A549 treated with GW870086 at 1 μM for 4 hours (cell line): ENCODE results near the gene HCK. TPM values are rescaled to one million over a fixed set of nuclear protein-coding genes. Genes with fewer than 3 reads are reported as not detected.

ENCODE experiments used
- total RNA-seq: library from RNA; stranded (reverse); fragments of 200-300 nt; extraction: Qiagen RNA extraction; gene quantifications from 5 replicates; pipeline ENCODE4 v1.2.3, GENCODE V29; 2022; ENCODE audit warnings: low read depth

Gene HCK
- total RNA-seq = 0.06 to 0.18 TPM (median 0.14 TPM) in 5 replicates

DNA sequence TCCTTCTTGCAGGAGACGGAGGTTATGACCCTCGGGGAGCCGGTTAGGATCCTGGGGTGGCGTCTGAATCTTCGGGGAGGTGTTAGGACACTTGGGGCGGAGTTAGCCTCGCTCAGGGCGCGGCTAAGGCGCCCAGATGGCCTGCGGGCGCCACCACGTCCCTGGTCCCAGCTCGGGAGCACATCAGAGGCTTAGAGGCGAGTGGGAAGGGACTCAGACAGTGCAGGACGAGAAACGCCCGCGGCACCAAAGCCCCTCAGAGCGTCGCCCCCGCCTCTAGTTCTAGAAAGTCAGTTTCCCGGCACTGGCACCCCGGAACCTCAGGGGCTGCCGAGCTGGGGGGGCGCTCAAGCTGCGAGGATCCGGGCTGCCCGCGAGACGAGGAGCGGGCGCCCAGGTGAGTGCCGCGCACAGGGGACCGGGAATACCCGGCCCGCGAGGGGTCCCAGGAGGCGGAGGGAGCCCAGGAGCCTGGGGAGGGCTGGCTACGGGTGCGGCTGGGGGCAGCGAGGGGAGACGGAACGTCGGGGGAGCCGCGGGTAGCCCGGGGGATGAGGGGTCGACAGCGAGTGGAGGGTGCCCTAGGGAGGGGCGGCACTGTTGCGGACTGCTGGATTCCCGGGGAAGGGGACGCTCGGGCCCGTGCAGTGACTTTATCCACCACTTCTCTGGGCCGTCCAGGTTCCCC, at the start of gene HCK:
HCK (plus strand) TSS at position 153 of the 688 bp plus-strand sequence.

DNA sequence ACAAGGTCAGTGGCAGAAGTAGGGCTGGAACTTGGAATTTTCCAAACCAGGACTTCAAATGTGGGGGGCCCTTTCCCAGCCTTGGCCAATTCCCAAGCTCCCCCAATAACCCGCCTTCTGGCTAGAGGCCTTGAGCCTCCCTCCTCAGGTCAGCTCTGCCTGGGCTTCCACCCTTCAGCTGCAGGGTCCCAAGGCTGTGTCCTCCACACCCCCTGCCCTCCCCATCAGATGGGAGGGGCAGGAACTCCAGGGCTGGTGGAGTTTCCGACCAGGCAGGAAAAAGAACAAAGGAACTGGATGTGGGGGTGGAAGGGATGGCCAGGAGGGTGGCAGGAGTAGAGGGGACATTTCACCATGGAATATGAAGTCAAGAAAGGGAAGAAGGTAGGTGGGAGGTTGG, 41.9 kb upstream of the HCK start, which contains the start of gene CCM2L:
CCM2L (plus strand) TSS at position 338 of the 400 bp plus-strand sequence; CDS start at position 355, 17 bp downstream.

DNA sequence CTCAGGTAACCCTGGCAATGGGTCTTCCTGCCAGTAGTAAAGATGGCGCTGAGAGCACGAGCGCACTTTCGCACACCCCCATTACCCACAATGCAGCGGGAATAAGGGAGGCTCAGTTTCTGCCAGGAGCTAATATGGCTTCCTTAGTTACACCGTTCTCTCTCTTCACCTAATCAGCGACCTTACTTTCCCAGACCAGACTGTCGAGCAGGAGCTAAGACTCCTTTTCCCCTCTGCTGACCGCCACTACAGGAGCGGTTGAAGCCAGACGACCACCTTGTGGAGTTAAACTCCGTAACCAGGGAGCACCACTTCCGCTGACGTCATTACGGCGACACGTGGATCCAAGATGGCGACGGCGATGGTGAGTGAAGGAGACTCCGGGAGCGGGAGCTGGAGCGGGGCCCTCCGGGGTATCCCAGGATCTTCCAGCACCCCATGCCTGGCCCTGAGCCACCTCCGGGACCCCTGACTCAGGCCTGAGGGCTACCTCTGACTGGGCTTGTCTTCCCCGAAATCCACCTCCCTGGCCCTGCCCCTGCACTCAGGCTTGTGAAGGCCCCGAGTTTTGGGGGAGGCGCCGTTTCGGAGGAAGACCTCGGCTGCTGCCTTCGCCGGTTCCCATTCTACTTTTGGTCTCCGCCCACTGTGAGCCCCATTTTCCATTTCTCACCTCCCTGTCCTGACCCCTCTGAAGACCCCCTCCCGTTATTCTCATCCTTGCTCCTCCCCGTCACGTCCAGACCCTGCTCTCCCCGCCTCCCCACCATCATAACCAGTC, 57.5 kb downstream of the HCK start, which contains the start of gene TM9SF4:
TM9SF4 (plus strand) TSS at position 323 of the 781 bp plus-strand sequence; CDS start at position 350, 27 bp downstream.

Other genes with a start within 250 kb of the HCK start
- gene MYLK2, start 232.9 kb upstream of the HCK start, total RNA-seq = 0.48 to 0.86 TPM (median 0.66 TPM) in 5 replicates
- gene FOXS1, start 206.6 kb upstream of the HCK start, total RNA-seq = 0.35 to 1.1 TPM (median 0.64 TPM) in 5 replicates
- gene DUSP15, start 181.7 kb upstream of the HCK start, total RNA-seq = 0.66 to 1.6 TPM (median 1.0 TPM) in 5 replicates
- 0.09 to 0.15 TPM in 2 of 5 replicates, not detected in the others for gene TTLL9, start 181.6 kb upstream of the HCK start, total RNA-seq
- 30.1 to 36.7 TPM (median 33.6 TPM) in 5 replicates for gene PDRG1, start 100.2 kb upstream of the HCK start, total RNA-seq
- gene XKR7, start 84.1 kb upstream of the HCK start, total RNA-seq = 0.01 TPM in 1 of 5 replicates, not detected in the others
- gene CCM2L, start 41.8 kb upstream of the HCK start, total RNA-seq = 0.24 to 0.56 TPM (median 0.45 TPM) in 5 replicates
- 33.4 to 37.6 TPM (median 36.7 TPM) in 5 replicates for gene TM9SF4, start 57.5 kb downstream of the HCK start, total RNA-seq
- gene PLAGL2, start 155.5 kb downstream of the HCK start, total RNA-seq = 12.8 to 14.2 TPM (median 13.6 TPM) in 5 replicates
- gene POFUT1, start 155.6 kb downstream of the HCK start, total RNA-seq = 35.7 to 48.9 TPM (median 42.9 TPM) in 5 replicates
- 22.6 to 27.4 TPM (median 26.1 TPM) in 5 replicates for gene KIF3B, start 225.4 kb downstream of the HCK start, total RNA-seq